ENCODE measurements around the gene PREPL. TPM values are rescaled to one million over a fixed set of nuclear protein-coding genes. Genes with fewer than 3 reads are reported as not detected.

The PREPL gene
- total and polyA plus RNA-seq, 9 of the 15 experiments (the other 6 are each of a cell fraction or from before 2014, with no cell fraction given) = 11.6 to 58.9 (median 27.2) TPM

- no peak overlapping the region for H3K4me3 ChIP-seq
- POLR2A ChIA-PET = interaction anchor here (2.0 kb wide), 1 partner anchor 29 kb away, joined by 6 read pairs; the partner anchor contains the start of gene PREPL
- H3K27ac ChIP-seq (ENCODE audit: extremely low read depth, low read depth, low read length) = no peak overlapping the region
- H3K4me2 ChIP-seq (ENCODE audit: insufficient read depth, low read length) = no peak overlapping the region
- FAIRE-seq = no peak
- no peak overlapping the region for H3K9ac ChIP-seq (ENCODE audit: insufficient read depth in 1 of 2, low read depth in 2 of 2, low read length in 2 of 2)
- TF ChIP-seq CTCF (IDR thresholded peaks at IDR 0.05 in 2 of 3, conservative IDR thresholded peaks at IDR 0.05 in 1 of 3; ENCODE audit: insufficient read depth in 2 of 3, low read depth in 1 of 3, low read length in 3 of 3) (peak in 1 of 3 experiments; percentile 33; a peak in 2 of 6 replicates), HDAC3 (IDR thresholded peaks at IDR 0.05; ENCODE audit: borderline replicate concordance, partially characterized antibody) (no peak)
- no peaks in the 10 kb centered on the region for H3K9me1 ChIP-seq (ENCODE audit: control insufficient read depth, insufficient read depth, low read length)
- no peaks in the 10 kb centered on the region for H4K20me1 ChIP-seq (replicated peaks; ENCODE audit: control insufficient read depth, insufficient read depth, low read length)
- DNase-seq (ENCODE audit: extremely low read depth in 1 of 4, low spot score in 3 of 4) = no peak
- 18% methylated on average over 1 of the region's 1 CpG for WGBS (ENCODE audit: insufficient coverage, low coverage, missing lambda C conversion rate)
- no peak overlapping the region for H2AFZ ChIP-seq (ENCODE audit: low read depth, low read length)
- no peaks in the 10 kb centered on the region for H3K9me3 ChIP-seq (replicated peaks; ENCODE audit: control insufficient read depth, insufficient read depth, low read depth, low read length)
- no TSS peak for BruUV-seq (replicated peaks)
- no peaks in the 10 kb centered on the region for H3K79me2 ChIP-seq (ENCODE audit: control insufficient read depth, insufficient read depth, low read length)
- CTCF ChIA-PET (ENCODE audit: low intra/inter-chr PET ratio) = interaction anchor here (1.0 kb wide), 1 partner anchor 566 kb away, joined by 3 read pairs; no protein-coding TSS in a partner anchor
- no peaks in the 10 kb centered on the region; a peak in 1 of 5 replicates for H3K4me1 ChIP-seq (replicated peaks in 1 of 2; ENCODE audit: control insufficient read depth in 2 of 2, insufficient read depth in 2 of 2, low read length in 2 of 2)
- in situ Hi-C loops (cut with MboI) = no loop called here
- H3K27me3 ChIP-seq (ENCODE audit: control insufficient read depth in 2 of 2, insufficient read depth in 2 of 2, low read length in 2 of 2) = no peaks in the 10 kb centered on the region
- intact Hi-C loops (cut with micrococcal nuclease) = loop anchor here (5.0 kb wide), 2 partner anchors 327 to 348 kb away; no protein-coding TSS in a partner anchor
- no peak for ATAC-seq
- H3K36me3 ChIP-seq (ENCODE audit: control insufficient read depth, insufficient read depth, low read length) = no peaks in the 10 kb centered on the region
Observed at GRCh38 chr2:44389895-44390294, 28.6 kb upstream of the PREPL start.

- no peak overlapping the region for H3K4me3 ChIP-seq
- intact Hi-C loops (cut with micrococcal nuclease) (no loop called here), in situ Hi-C loops (cut with MboI) (no loop called here)
- H3K36me3 ChIP-seq (ENCODE audit: control insufficient read depth, insufficient read depth, low read length) = no peaks in the 10 kb centered on the region
- H4K20me1 ChIP-seq (replicated peaks; ENCODE audit: control insufficient read depth, insufficient read depth, low read length) = no peaks in the 10 kb centered on the region
- ChIA-PET POLR2A (interaction anchor here (0.6 to 2.0 kb wide), 3 partner anchors 9 to 194 kb away, joined by 3 to 6 read pairs (median 3); partner anchors contain the start of gene PREPL), CTCF (ENCODE audit: low intra/inter-chr PET ratio) (no interaction called here)
- no peaks in the 10 kb centered on the region for H3K9me3 ChIP-seq (replicated peaks; ENCODE audit: control insufficient read depth, insufficient read depth, low read depth, low read length)
- DNase-seq (ENCODE audit: extremely low read depth in 1 of 4, low spot score in 3 of 4) (no peak), FAIRE-seq (no peak), ATAC-seq (no peak)
- no peaks in the 10 kb centered on the region for H3K79me2 ChIP-seq (ENCODE audit: control insufficient read depth, insufficient read depth, low read length)
- no TSS peak for BruUV-seq (replicated peaks)
- no peak overlapping the region for H3K9ac ChIP-seq (ENCODE audit: insufficient read depth in 1 of 2, low read depth in 2 of 2, low read length in 2 of 2)
- WGBS (ENCODE audit: insufficient coverage, low coverage, missing lambda C conversion rate) = 33% methylated on average over 3 of the region's 4 CpGs
- no peaks in the 10 kb centered on the region; a peak in 1 of 5 replicates for H3K4me1 ChIP-seq (replicated peaks in 1 of 2; ENCODE audit: control insufficient read depth in 2 of 2, insufficient read depth in 2 of 2, low read length in 2 of 2)
- H2AFZ ChIP-seq (ENCODE audit: low read depth, low read length) = no peak overlapping the region
- no peaks in the 10 kb centered on the region for H3K27me3 ChIP-seq (ENCODE audit: control insufficient read depth in 2 of 2, insufficient read depth in 2 of 2, low read length in 2 of 2)
- H3K9me1 ChIP-seq (ENCODE audit: control insufficient read depth, insufficient read depth, low read length) = no peaks in the 10 kb centered on the region
- no peak overlapping the region for H3K4me2 ChIP-seq (ENCODE audit: insufficient read depth, low read length)
- no peak overlapping the region for H3K27ac ChIP-seq (ENCODE audit: extremely low read depth, low read depth, low read length)
- TF ChIP-seq ZNF780A (CRISPR knock-in tag; IDR thresholded peaks at IDR 0.05) (no peak), HNRNPL (IDR thresholded peaks at IDR 0.05; ENCODE audit: low read depth, low read length) (no peak), ZNF830 (CRISPR knock-in tag; IDR thresholded peaks at IDR 0.05) (no peak), ZNF398 (CRISPR knock-in tag; IDR thresholded peaks at IDR 0.05) (no peak), E2F6 (IDR thresholded peaks at IDR 0.05; ENCODE audit: borderline replicate concordance in 1 of 2, extremely low read depth in 1 of 2, insufficient read depth in 1 of 2, insufficient read length in 1 of 2, low read depth in 1 of 2, low read length in 1 of 2, poor library complexity in 1 of 2, severe bottlenecking in 1 of 2) (no peak), ZBTB12 (CRISPR knock-in tag; IDR thresholded peaks at IDR 0.05) (no peak)
Observed at GRCh38 chr2:44388877-44389276, 27.6 kb upstream of the PREPL start.

All from K562 (cell line).